Measurements from ENCODE around the gene ALPP. TPM values are rescaled to one million over a fixed set of nuclear protein-coding genes. Genes with fewer than 3 reads are reported as not detected.
"Not testable (repeated sequence)": the region's sequence is repeated elsewhere in the genome, so short reads cannot be mapped to it uniquely, and the experiment has no call there.

ALPP gene
- total RNA-seq, 4 donors from 2014 or later, result not detected

- H3K4me1 ChIP-seq, result no peaks in the 10 kb centered on the region
- no peaks in the 10 kb centered on the region for H3K9me3 ChIP-seq
- no peaks in the 10 kb centered on the region for H3K27me3 ChIP-seq
- WGBS, 2 donors, result 49 to 58% methylated on average over 9 of the region's 9 CpGs
- TF ChIP-seq POLR2A (IDR thresholded peaks at IDR 0.05) (no peak), CTCF (IDR thresholded peaks at IDR 0.05) (no peak)
- no peak overlapping the region for H3K4me3 ChIP-seq (replicated peaks in 1 of 3)
- DNase-seq, result no peak
- H3K27ac ChIP-seq, result no peak overlapping the region
- H3K36me3 ChIP-seq, result no peaks in the 10 kb centered on the region
- intact Hi-C loops (cut with DNase I), result no loop called here
Measured at GRCh38 chr2:232400256-232401015, 21.9 kb downstream of the ALPP start.

- DNase-seq, result no peak
- Histone ChIP-seq H3K27me3 (no peaks in the 10 kb centered on the region), H3K36me3 (no peaks in the 10 kb centered on the region), H3K4me1 (no peaks in the 10 kb centered on the region), H3K4me3 (replicated peaks in 1 of 3) (no peak overlapping the region), H3K27ac (no peak overlapping the region), H3K9me3 (no peaks in the 10 kb centered on the region)
- no peak for TF ChIP-seq POLR2A (IDR thresholded peaks at IDR 0.05)
- no peak for TF ChIP-seq CTCF (IDR thresholded peaks at IDR 0.05)
- WGBS, 2 donors, result 88 to 92% methylated on average over 3 of the region's 3 CpGs
- intact Hi-C loops (cut with DNase I), result no loop called here
Measured at GRCh38 chr2:232402518-232402917, 24.0 kb downstream of the ALPP start.

GRCh38 chr2:232405943-232406510 lies 27.5 kb downstream of the ALPP start:
- intact Hi-C loops (cut with DNase I), result no loop called here
- WGBS, 2 donors, result 85 to 93% methylated on average over 9 to 11 of the region's 11 CpGs
- DNase-seq, result no peak
- Histone ChIP-seq H3K27me3 (no peaks in the 10 kb centered on the region), H3K9me3 (no peaks in the 10 kb centered on the region), H3K4me3 (replicated peaks in 1 of 3) (no peak overlapping the region), H3K27ac (no peak overlapping the region), H3K36me3 (no peaks in the 10 kb centered on the region), H3K4me1 (no peaks in the 10 kb centered on the region)
- TF ChIP-seq CTCF (IDR thresholded peaks at IDR 0.05) (no peak), POLR2A (IDR thresholded peaks at IDR 0.05) (no peak)

- 89 to 93% methylated on average over 11 to 14 of the region's 17 CpGs for WGBS, 2 donors
- intact Hi-C loops (cut with DNase I), result no loop called here
Measured at GRCh38 chr2:232406556-232407310, 28.2 kb downstream of the ALPP start, which contains the start of gene ALPG. Gene ALPG (plus strand): TSS chr2:232406844. CDS start chr2:232406895, 51 bp downstream.

GRCh38 chr2:232407428-232408150 lies 29.0 kb downstream of the ALPP start:
- H3K4me1 ChIP-seq; H3K9me3 ChIP-seq; H3K27ac ChIP-seq; DNase-seq; H3K4me3 ChIP-seq (replicated peaks in 1 of 3); H3K27me3 ChIP-seq; H3K36me3 ChIP-seq; intact Hi-C loops (cut with DNase I): not testable (repeated sequence)
- 92 to 97% methylated on average over 16 to 30 of the region's 30 CpGs for WGBS, 2 donors

More at GRCh38 chr2:232406556-232407310, 28.2 kb downstream of the ALPP start, which contains the start of gene ALPG:
- H3K36me3 ChIP-seq, result no peaks in the 10 kb centered on the region
- no peaks in the 10 kb centered on the region for H3K27me3 ChIP-seq
- no peaks in the 10 kb centered on the region for H3K9me3 ChIP-seq
- H3K4me3 ChIP-seq (replicated peaks in 1 of 3), result no peak within 1 kb of the TSS
- H3K4me1 ChIP-seq, result no peaks in the 10 kb centered on the region
- DNase-seq, result no peak
- no peak for TF ChIP-seq CTCF (IDR thresholded peaks at IDR 0.05)
- no peak within 1 kb of the TSS for H3K27ac ChIP-seq

- intact Hi-C loops (cut with DNase I); H3K4me3 ChIP-seq (replicated peaks in 1 of 3); H3K9me3 ChIP-seq; H3K36me3 ChIP-seq; H3K27me3 ChIP-seq; H3K27ac ChIP-seq; H3K4me1 ChIP-seq; DNase-seq: not testable (repeated sequence)
- WGBS, 2 donors, result 92% methylated on average over 5 of the region's 10 CpGs; no CpG with 5 or more reads in 1 of the 2 donors
Measured at GRCh38 chr2:232408269-232408668, 29.7 kb downstream of the ALPP start.

- H3K4me3 ChIP-seq (replicated peaks in 1 of 3); H3K36me3 ChIP-seq; DNase-seq; intact Hi-C loops (cut with DNase I); H3K27me3 ChIP-seq; H3K9me3 ChIP-seq; H3K27ac ChIP-seq; H3K4me1 ChIP-seq: not testable (repeated sequence)
- WGBS, 2 donors, result 55 to 77% methylated on average over 12 to 20 of the region's 40 CpGs
Measured at GRCh38 chr2:232409617-232410016, 31.1 kb downstream of the ALPP start.
